Tibial nerve (tissue), 4 donors: ENCODE results near the gene RNASE3. TPM values are rescaled to one million over a fixed set of nuclear protein-coding genes. Genes with fewer than 3 reads are reported as not detected.

Source experiments
- DNase-seq, 2 donors: peaks; one replicate each; pipeline ENCODE4 v3.0.0-alpha.2; 2019; ENCODE audit warnings: low spot score in 2 of 2
- H3K27ac ChIP-seq, 4 donors: fragments of 200-600 bp; sonication (generic) in 3 of 4; one replicate each; pipeline ENCODE4 v1.5.1; 2017 to 2019; ENCODE audit warnings: mild to moderate bottlenecking in 1 of 4
- H3K27me3 ChIP-seq, 2 donors: fragments of 200-600 bp; sonication (generic) in 1 of 2; one replicate each; pipeline versions ENCODE4 v1.5.1 to v1.6.0; 2017 to 2019
- H3K36me3 ChIP-seq, 3 donors: fragments of 200-600 bp; sonication (generic); one replicate each; pipeline ENCODE4 v1.5.1; 2018 to 2019
- H3K4me1 ChIP-seq, 4 donors: fragments of 200-600 bp; sonication (generic) in 3 of 4; one replicate each; pipeline ENCODE4 v1.5.1; 2017 to 2019
- H3K4me3 ChIP-seq, 4 donors: fragments of 200-600 bp; sonication (generic) in 3 of 4; one replicate each; pipeline ENCODE4 v1.5.1; 2017 to 2019; ENCODE audit warnings: mild to moderate bottlenecking in 1 of 4, moderate library complexity in 1 of 4
- H3K9me3 ChIP-seq, 4 donors: fragments of 200-600 bp; sonication (generic) in 3 of 4; one replicate each; pipeline ENCODE4 v1.5.1; 2017 to 2019
- CTCF ChIP-seq, 5 experiments: fragments of 200-600 bp in 3 of 5; fragments of 450-650 bp in 2 of 5; sonication (generic) in 3 of 5; IDR thresholded peaks; one replicate each; pipeline ENCODE4 v1.5.1; 2016 to 2019; ENCODE audit warnings: antibody characterized with exemption in 5 of 5, mild to moderate bottlenecking in 3 of 5, moderate library complexity in 2 of 5
- EP300 ChIP-seq, 2 donors: sonication (generic); formaldehyde crosslinking; IDR thresholded peaks; one replicate each; pipeline ENCODE4 v1.6.1; 2017; ENCODE audit warnings: antibody characterized with exemption in 2 of 2, mild to moderate bottlenecking in 1 of 2
- POLR2A ChIP-seq, 2 donors: fragments of 450-650 bp; IDR thresholded peaks; one replicate each; pipeline ENCODE4 v1.6.1; 2017; ENCODE audit warnings: antibody characterized with exemption in 2 of 2, mild to moderate bottlenecking in 2 of 2, moderate library complexity in 2 of 2
- WGBS, 2 donors: methylation state at CpG; one replicate each; pipeline ENCODE4 v1.1.5; 2018; 5-methylcytosine and 5-hydroxymethylcytosine counted together
- total RNA-seq, 4 donors: library from RNA; depleted of rRNA; stranded (reverse); fragments of >200 nt; gene quantifications; one replicate each; pipeline ENCODE4 v1.1.0, GENCODE V29; 2016

The RNASE3 gene
- total RNA-seq, 4 donors from 2014 or later, result 0.63 TPM; not detected in 3

- peak in 1 of 2 donors; percentile 18 for TF ChIP-seq EP300 (IDR thresholded peaks at IDR 0.05)
- TF ChIP-seq POLR2A (IDR thresholded peaks at IDR 0.05), result no peak
- TF ChIP-seq CTCF (IDR thresholded peaks at IDR 0.05), result peak; percentile 65 to 86 (median 74)
- 13% methylated on average over 8 of the region's 8 CpGs for WGBS, 2 donors
- peak in 1 of 2 donors; percentile 73 for DNase-seq
- Histone ChIP-seq H3K27ac (peak overlapping the region in 1 of 4 donors; percentile 49), H3K36me3 (no peaks in the 10 kb centered on the region), H3K4me1 (peaks cover 0 to 15% (median 0%) of the 10 kb centered on the region in 4 donors), H3K4me3 (no peak overlapping the region), H3K9me3 (no peaks in the 10 kb centered on the region), H3K27me3 (no peaks in the 10 kb centered on the region)
These were observed 35.4 kb upstream of the RNASE3 start for GRCh38 chr14:20855652-20856291.

GRCh38 chr14:20857207-20857606, 34.0 kb upstream of the RNASE3 start:
- no peaks in the 10 kb centered on the region for H3K27me3 ChIP-seq
- no peaks in the 10 kb centered on the region for H3K9me3 ChIP-seq
- no peak for TF ChIP-seq POLR2A (IDR thresholded peaks at IDR 0.05)
- no peak for TF ChIP-seq CTCF (IDR thresholded peaks at IDR 0.05)
- TF ChIP-seq EP300 (IDR thresholded peaks at IDR 0.05), result no peak
- H3K4me1 ChIP-seq, result peaks cover 0 to 15% (median 0%) of the 10 kb centered on the region in 4 donors
- H3K36me3 ChIP-seq, result no peaks in the 10 kb centered on the region
- no peak overlapping the region for H3K4me3 ChIP-seq
- peak overlapping the region in 1 of 4 donors; percentile 0 for H3K27ac ChIP-seq
- no peak for DNase-seq

GRCh38 chr14:20857630-20858261, 33.4 kb upstream of the RNASE3 start:
- no peaks in the 10 kb centered on the region for H3K27me3 ChIP-seq
- TF ChIP-seq EP300 (IDR thresholded peaks at IDR 0.05) (no peak), CTCF (IDR thresholded peaks at IDR 0.05) (peak; percentile 84 to 92 (median 88))
- peak overlapping the region in 1 of 4 donors; percentile 8 for H3K4me3 ChIP-seq
- peak overlapping the region in 1 of 4 donors; percentile 0 for H3K27ac ChIP-seq
- peaks cover 0 to 15% (median 0%) of the 10 kb centered on the region in 4 donors for H3K4me1 ChIP-seq
- H3K36me3 ChIP-seq, result no peaks in the 10 kb centered on the region
- DNase-seq, result peak; percentile 42 to 78
- no peaks in the 10 kb centered on the region for H3K9me3 ChIP-seq
- 24 to 25% methylated on average over 14 of the region's 14 CpGs for WGBS, 2 donors

- H3K4me1 ChIP-seq, result peaks cover 0 to 3% (median 0%) of the 10 kb centered on the region in 4 donors
- TF ChIP-seq EP300 (IDR thresholded peaks at IDR 0.05), result no peak
- TF ChIP-seq POLR2A (IDR thresholded peaks at IDR 0.05), result no peak
- no peak for TF ChIP-seq CTCF (IDR thresholded peaks at IDR 0.05)
These were observed 25.0 kb upstream of the RNASE3 start for GRCh38 chr14:20866194-20866593.

GRCh38 chr14:20866963-20867362, 24.2 kb upstream of the RNASE3 start:
- TF ChIP-seq CTCF (IDR thresholded peaks at IDR 0.05) (peak; percentile 16 to 38 (median 24)), EP300 (IDR thresholded peaks at IDR 0.05) (no peak)
- Histone ChIP-seq H3K4me3 (no peak overlapping the region), H3K9me3 (no peaks in the 10 kb centered on the region), H3K27ac (no peak overlapping the region), H3K4me1 (peaks cover 0 to 3% (median 0%) of the 10 kb centered on the region in 4 donors), H3K36me3 (no peaks in the 10 kb centered on the region), H3K27me3 (no peaks in the 10 kb centered on the region)
- no peak for DNase-seq
- WGBS, 2 donors, result 2 to 4% methylated on average over 2 of the region's 2 CpGs

More at GRCh38 chr14:20866194-20866593, 25.0 kb upstream of the RNASE3 start:
- Histone ChIP-seq H3K4me3 (no peak overlapping the region), H3K36me3 (no peaks in the 10 kb centered on the region), H3K9me3 (no peaks in the 10 kb centered on the region), H3K27me3 (no peaks in the 10 kb centered on the region), H3K27ac (no peak overlapping the region)
- no peak for DNase-seq
- 88 to 89% methylated on average over 3 of the region's 3 CpGs for WGBS, 2 donors
